Endothelial cell of umbilical vein (primary cell): ENCODE data around the gene MINDY4.

ENCODE experiments used
- EZH2 ChIP-seq: IDR thresholded peaks from 2 replicates; pipeline ENCODE4 v1.6.1; 2012; ENCODE audit warnings: borderline replicate concordance, low read depth, mild to moderate bottlenecking, moderate library complexity, low read length, inconsistent platforms; ENCODE audit not compliant: severe bottlenecking
- JUN ChIP-seq: IDR thresholded peaks from 2 replicates; pipeline ENCODE4 v1.6.1; 2011; ENCODE audit warnings: borderline replicate concordance, low read depth; ENCODE audit not compliant: insufficient read length, insufficient read depth
- MAX ChIP-seq: IDR thresholded peaks from 2 replicates; pipeline ENCODE4 v1.6.1; 2011; ENCODE audit not compliant: insufficient read depth, insufficient read length
- MYC ChIP-seq: IDR thresholded peaks from one replicate; pipeline ENCODE4 v1.6.1; 2011; ENCODE audit warnings: mild to moderate bottlenecking, low read depth, low read length
- POLR2A ChIP-seq: IDR thresholded peaks from 2 replicates; pipeline ENCODE4 v1.6.1; 2012; ENCODE audit warnings: low read depth, mild to moderate bottlenecking, control low read depth, low read length
- POLR2AphosphoS5 ChIP-seq: IDR thresholded peaks from 2 replicates; pipeline ENCODE4 v1.6.1; 2012; ENCODE audit warnings: low read depth, mild to moderate bottlenecking, control low read depth, low read length, moderate library complexity; ENCODE audit not compliant: insufficient read depth
- TF ChIP-seq, protein P1 (sequence below), 2 donors: IDR thresholded peaks; 1 replicate in 1 of 2; 2 replicates in 1 of 2; pipeline ENCODE4 v1.5.1; 2011; ENCODE audit warnings: low read length in 2 of 2, mild to moderate bottlenecking in 2 of 2, moderate library complexity in 2 of 2, control low read depth in 1 of 2, inconsistent platforms in 1 of 2, low read depth in 1 of 2; ENCODE audit not compliant: insufficient read depth in 1 of 2; ENCODE audit errors: extremely low read depth in 1 of 2

DNA sequence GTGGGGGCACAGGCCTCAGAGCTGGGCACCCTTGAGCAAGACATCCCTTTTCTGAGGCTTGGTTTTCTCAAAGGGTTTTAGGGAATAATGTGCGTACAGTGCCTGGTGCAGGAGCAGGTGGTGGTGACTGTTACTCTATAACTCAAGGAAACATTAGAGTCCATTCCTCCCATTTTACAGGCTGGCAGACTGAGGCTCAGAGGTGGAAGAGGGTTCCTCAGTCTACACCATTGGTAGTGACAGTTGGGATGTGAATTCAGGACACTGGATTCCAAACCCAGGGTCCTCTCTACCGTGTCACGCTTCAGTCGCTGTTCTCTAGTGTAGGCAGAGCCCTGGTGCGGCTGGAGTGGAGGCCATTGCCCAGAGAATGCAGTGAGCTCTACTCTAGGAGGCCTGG lies 100.4 kb downstream of the MINDY4 start:
- TF ChIP-seq JUN (no peak), EZH2 (no peak), POLR2AphosphoS5 (no peak), POLR2A (no peak), MYC (no peak), MAX (no peak)
- TF ChIP-seq, protein P1, sequence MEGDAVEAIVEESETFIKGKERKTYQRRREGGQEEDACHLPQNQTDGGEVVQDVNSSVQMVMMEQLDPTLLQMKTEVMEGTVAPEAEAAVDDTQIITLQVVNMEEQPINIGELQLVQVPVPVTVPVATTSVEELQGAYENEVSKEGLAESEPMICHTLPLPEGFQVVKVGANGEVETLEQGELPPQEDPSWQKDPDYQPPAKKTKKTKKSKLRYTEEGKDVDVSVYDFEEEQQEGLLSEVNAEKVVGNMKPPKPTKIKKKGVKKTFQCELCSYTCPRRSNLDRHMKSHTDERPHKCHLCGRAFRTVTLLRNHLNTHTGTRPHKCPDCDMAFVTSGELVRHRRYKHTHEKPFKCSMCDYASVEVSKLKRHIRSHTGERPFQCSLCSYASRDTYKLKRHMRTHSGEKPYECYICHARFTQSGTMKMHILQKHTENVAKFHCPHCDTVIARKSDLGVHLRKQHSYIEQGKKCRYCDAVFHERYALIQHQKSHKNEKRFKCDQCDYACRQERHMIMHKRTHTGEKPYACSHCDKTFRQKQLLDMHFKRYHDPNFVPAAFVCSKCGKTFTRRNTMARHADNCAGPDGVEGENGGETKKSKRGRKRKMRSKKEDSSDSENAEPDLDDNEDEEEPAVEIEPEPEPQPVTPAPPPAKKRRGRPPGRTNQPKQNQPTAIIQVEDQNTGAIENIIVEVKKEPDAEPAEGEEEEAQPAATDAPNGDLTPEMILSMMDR (IDR thresholded peaks at IDR 0.05; ENCODE audit: extremely low read depth in 1 of 2, insufficient read depth in 1 of 2, low read depth in 1 of 2, low read length in 2 of 2): no peak
